Muscle layer of duodenum (tissue), 2 donors: Measurements from ENCODE around the gene EXOC6B.

Source experiments
- H3K27ac ChIP-seq: one replicate; pipeline ENCODE4 v1.7.0; 2013; ENCODE audit warnings: mild to moderate bottlenecking, low read length
- H3K27me3 ChIP-seq: one replicate; pipeline ENCODE4 v1.7.0; 2013; ENCODE audit warnings: low read depth, mild to moderate bottlenecking, control low read depth, low read length
- H3K36me3 ChIP-seq, 2 donors: one replicate each; pipeline ENCODE4 v1.7.0; 2013; ENCODE audit warnings: low read length in 2 of 2, control low read depth in 1 of 2, mild to moderate bottlenecking in 1 of 2; ENCODE audit not compliant: insufficient read depth in 2 of 2, control insufficient read depth in 1 of 2
- H3K4me1 ChIP-seq, 2 donors: one replicate each; pipeline ENCODE4 v1.7.0; 2013; ENCODE audit warnings: low read length in 2 of 2, mild to moderate bottlenecking in 2 of 2, control low read depth in 1 of 2, moderate library complexity in 1 of 2; ENCODE audit not compliant: insufficient read depth in 2 of 2, control insufficient read depth in 1 of 2
- H3K4me3 ChIP-seq, 2 donors: one replicate each; pipeline ENCODE4 v1.7.0; 2013; ENCODE audit warnings: low read length in 2 of 2, low read depth in 1 of 2, mild to moderate bottlenecking in 1 of 2
- H3K9me3 ChIP-seq, 2 donors: one replicate each; pipeline ENCODE4 v1.7.0; 2013; ENCODE audit warnings: low read length in 2 of 2, control low read depth in 1 of 2, mild to moderate bottlenecking in 1 of 2; ENCODE audit not compliant: control insufficient read depth in 1 of 2
- donor health status: healthy.

The EXOC6B gene

GRCh38 chr2:72289736-72290135 is 536.1 kb downstream of the EXOC6B start:
- no peaks in the 10 kb centered on the region for H3K27me3 ChIP-seq
- no peaks in the 10 kb centered on the region for H3K36me3 ChIP-seq
- H3K9me3 ChIP-seq: no peaks in the 10 kb centered on the region
- no peak overlapping the region for H3K27ac ChIP-seq
- H3K4me3 ChIP-seq: no peak overlapping the region
- H3K4me1 ChIP-seq: no peaks in the 10 kb centered on the region

DNA sequence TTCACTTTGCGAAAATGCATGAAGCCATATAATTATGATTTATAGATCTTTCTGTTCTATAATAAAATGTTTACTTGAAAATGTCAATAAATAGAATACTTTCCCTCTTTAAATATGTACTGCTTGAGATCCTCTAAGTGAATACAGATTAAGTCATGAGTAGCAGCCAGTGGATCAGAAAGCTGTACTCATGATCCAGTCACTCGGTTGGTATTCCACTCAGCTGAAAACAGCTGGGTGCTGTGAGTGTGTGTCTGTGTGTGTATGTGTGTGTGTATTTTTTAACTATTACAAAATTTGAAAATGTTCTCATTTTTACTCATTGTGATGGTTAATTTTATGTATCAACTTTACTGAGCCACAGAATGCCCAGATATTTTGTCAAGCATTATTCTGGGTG is 536.5 kb downstream of the EXOC6B start:
- Histone ChIP-seq H3K4me3 (no peak overlapping the region), H3K27ac (no peak overlapping the region), H3K9me3 (no peaks in the 10 kb centered on the region), H3K36me3 (no peaks in the 10 kb centered on the region), H3K27me3 (no peaks in the 10 kb centered on the region), H3K4me1 (no peaks in the 10 kb centered on the region)

DNA sequence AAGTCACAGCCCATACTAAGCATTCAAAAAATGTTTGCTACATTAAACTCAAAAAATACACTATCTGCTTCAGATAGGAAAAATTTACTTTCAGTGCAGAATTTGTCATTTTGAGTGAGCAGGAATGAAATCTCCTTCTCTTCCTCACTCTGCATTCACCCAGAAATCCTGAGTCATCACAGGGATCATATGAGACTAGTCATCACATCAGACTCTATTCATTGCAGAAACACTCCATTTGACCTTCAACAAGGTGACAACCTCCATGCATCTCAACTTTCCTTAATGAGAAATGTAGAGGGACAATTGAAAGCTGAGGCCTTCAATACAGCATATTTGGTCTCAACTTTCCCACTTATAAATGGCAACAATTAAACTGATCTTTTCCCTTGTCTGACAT is 547.8 kb downstream of the EXOC6B start:
- Histone ChIP-seq H3K9me3 (no peaks in the 10 kb centered on the region), H3K4me3 (no peak overlapping the region), H3K4me1 (no peaks in the 10 kb centered on the region), H3K27ac (no peak overlapping the region), H3K27me3 (no peaks in the 10 kb centered on the region), H3K36me3 (no peaks in the 10 kb centered on the region)

- H3K27me3 ChIP-seq: no peaks in the 10 kb centered on the region
- H3K9me3 ChIP-seq: no peaks in the 10 kb centered on the region
- H3K36me3 ChIP-seq: no peaks in the 10 kb centered on the region
- no peak overlapping the region for H3K27ac ChIP-seq
- H3K4me3 ChIP-seq: no peak overlapping the region
- H3K4me1 ChIP-seq: peaks cover 0 to 9% of the 10 kb centered on the region in 2 donors
Observed at GRCh38 chr2:72276876-72277275, 549.0 kb downstream of the EXOC6B start.

DNA sequence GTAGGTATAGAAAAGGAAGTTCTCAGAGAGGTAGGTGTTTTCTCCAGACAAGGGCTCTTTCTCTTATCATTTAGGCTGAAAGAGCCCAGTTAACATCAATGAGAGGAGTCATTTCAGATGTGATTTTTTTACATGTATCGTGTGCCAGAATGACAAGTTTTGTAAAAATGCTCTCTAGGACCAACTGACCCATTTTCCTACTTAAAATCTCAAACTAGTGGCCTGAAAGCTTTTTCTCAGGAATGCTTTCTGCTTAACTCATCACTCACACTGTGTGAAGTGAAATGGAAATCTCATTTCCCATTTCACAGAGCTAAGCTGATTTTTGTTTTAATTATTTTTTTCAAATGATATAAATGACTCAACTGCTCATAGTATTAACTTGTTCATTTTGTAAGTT is 549.5 kb downstream of the EXOC6B start:
- peaks cover 0 to 13% of the 10 kb centered on the region in 2 donors for H3K4me1 ChIP-seq
- no peaks in the 10 kb centered on the region for H3K36me3 ChIP-seq

DNA sequence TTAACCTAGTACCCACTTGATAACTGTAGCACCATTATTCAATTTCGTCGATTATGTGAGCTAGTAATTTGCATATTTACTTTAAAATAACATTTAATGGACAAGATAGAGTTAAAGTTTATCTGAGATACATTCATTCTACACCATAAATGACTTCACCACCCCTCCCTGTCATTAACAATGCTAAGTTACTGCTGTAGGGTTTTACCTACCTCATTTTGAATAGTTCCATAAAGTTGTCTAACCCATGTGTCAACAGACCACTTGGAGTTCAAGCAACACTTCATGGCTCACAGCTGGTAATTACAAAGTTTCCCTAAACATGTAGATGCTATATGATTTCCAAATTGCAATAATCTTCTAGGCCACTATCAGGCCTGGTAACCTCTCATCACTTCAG is 550.7 kb downstream of the EXOC6B start:
- H3K27me3 ChIP-seq: no peaks in the 10 kb centered on the region
- H3K9me3 ChIP-seq: no peaks in the 10 kb centered on the region
- no peaks in the 10 kb centered on the region for H3K36me3 ChIP-seq
- H3K4me1 ChIP-seq: peaks cover 0 to 14% of the 10 kb centered on the region in 2 donors
- H3K27ac ChIP-seq: no peak overlapping the region
- no peak overlapping the region for H3K4me3 ChIP-seq

More for the DNA sequence above, 549.5 kb downstream of the EXOC6B start:
- Histone ChIP-seq H3K27ac (no peak overlapping the region), H3K4me3 (no peak overlapping the region), H3K9me3 (no peaks in the 10 kb centered on the region), H3K27me3 (no peaks in the 10 kb centered on the region)

- Histone ChIP-seq H3K27ac (no peak overlapping the region), H3K27me3 (no peaks in the 10 kb centered on the region), H3K9me3 (no peaks in the 10 kb centered on the region), H3K4me3 (no peak overlapping the region), H3K4me1 (peaks cover 0 to 15% of the 10 kb centered on the region in 2 donors), H3K36me3 (no peaks in the 10 kb centered on the region)
Observed at GRCh38 chr2:72274380-72274797, 551.4 kb downstream of the EXOC6B start.

GRCh38 chr2:72273384-72273783 is 552.4 kb downstream of the EXOC6B start:
- Histone ChIP-seq H3K36me3 (no peaks in the 10 kb centered on the region), H3K27ac (no peak overlapping the region), H3K27me3 (no peaks in the 10 kb centered on the region)

DNA sequence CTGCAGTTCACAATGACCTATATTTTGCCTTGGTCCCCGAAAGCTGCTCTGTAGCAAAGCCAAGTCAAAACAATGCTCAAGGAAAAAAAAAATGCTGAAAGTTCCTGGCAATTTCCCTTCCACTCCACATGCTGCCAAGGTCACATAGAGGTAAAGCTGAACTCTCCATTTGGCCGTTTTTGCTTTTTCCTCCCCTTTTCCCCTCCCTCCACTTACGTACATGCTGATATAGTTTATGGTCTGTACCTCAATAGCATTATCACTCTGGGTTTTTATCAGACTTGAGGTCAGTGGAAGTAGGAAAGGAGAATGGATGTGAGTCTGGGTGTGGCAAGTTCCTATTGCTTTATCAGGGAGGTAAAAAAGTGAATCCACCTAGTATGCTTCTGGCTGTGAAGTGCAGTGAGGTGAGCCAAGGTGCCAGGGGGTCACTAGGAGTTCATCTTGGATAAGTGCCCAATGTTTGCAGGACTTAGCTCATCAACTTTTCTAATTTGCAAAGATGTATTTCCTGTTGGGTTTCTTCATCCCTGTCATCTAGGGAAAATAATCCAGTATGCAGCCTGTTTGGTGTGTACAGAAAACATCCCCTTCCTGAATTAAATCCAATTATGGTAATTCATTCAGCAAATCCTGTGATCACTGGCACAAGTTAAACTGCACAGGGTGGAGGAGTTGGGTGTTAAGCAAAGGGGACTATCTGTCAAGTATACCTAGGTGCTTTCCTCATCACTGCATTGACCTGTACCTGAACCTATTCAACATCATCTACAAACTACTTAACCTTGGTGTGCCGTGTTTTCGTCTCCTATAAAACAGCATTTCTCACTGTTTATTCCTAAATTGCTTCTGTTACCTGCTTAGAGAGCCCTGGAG is 553.8 kb downstream of the EXOC6B start:
- Histone ChIP-seq H3K9me3 (no peaks in the 10 kb centered on the region), H3K27me3 (no peaks in the 10 kb centered on the region), H3K27ac (no peak overlapping the region), H3K36me3 (no peaks in the 10 kb centered on the region), H3K4me3 (no peak overlapping the region), H3K4me1 (peaks cover 0 to 15% of the 10 kb centered on the region in 2 donors)

More at GRCh38 chr2:72273384-72273783, 552.4 kb downstream of the EXOC6B start:
- Histone ChIP-seq H3K9me3 (no peaks in the 10 kb centered on the region), H3K4me3 (no peak overlapping the region), H3K4me1 (peaks cover 0 to 15% of the 10 kb centered on the region in 2 donors)

DNA sequence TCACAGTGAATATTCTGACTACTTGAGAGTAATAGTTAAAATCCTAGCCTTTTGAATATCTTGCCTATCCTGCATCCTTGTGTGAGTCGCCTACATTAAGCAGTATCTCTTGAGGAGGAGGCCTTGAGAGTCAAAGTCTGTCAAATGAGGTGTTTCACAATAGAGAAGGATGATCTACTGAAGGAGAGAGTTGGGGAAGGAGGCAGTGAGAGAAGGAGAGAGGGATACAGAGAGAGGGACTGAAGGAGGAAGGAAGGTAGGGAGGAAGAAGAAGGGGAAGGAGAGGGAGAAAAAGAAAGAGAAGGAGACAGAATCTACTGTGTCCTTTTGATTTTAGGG is 554.6 kb downstream of the EXOC6B start:
- H3K27me3 ChIP-seq: no peaks in the 10 kb centered on the region
- H3K4me3 ChIP-seq: no peak overlapping the region
- no peaks in the 10 kb centered on the region for H3K9me3 ChIP-seq
- no peaks in the 10 kb centered on the region for H3K36me3 ChIP-seq
- no peak overlapping the region for H3K27ac ChIP-seq
- H3K4me1 ChIP-seq: peaks cover 0 to 15% of the 10 kb centered on the region in 2 donors

DNA sequence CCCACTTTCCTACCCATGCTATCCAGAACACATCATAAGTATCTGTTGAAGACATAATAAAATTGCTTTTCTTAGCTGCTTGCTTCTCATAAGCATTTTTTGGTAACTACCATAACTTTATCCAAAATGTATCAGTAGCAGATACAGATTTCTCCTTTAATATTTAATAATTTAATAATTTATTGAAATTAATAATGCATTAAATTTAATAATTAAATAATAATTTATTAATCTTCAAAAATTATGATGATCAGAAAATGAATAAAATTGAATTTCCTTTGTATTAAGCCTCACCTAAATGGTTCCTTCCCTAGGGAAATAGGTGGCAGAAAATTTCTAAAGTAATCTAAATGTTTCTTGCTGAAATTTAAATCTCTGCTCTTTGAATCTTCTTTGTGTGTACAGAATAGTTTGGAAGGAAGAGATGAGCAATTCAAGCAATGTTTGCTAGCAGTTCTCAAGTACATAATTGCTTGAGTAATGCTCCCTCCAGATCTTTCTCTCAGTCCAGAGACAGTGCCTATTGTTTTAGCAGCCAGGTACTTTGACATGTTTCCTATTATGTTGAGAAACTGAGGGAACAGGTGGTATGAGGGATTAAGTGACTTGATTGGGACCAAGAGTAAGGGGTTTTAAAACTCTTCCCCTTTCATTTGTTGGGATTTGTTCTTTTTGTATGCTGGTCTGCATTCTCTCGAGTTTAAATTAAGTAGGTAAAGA is 555.1 kb downstream of the EXOC6B start:
- Histone ChIP-seq H3K27ac (no peak overlapping the region), H3K27me3 (no peaks in the 10 kb centered on the region), H3K4me1 (peaks cover 0 to 15% of the 10 kb centered on the region in 2 donors), H3K36me3 (no peaks in the 10 kb centered on the region), H3K9me3 (no peaks in the 10 kb centered on the region), H3K4me3 (no peak overlapping the region)
